ENCODE measurements around the gene VPS37B. TPM values are rescaled to one million over a fixed set of nuclear protein-coding genes. Genes with fewer than 3 reads are reported as not detected.

The VPS37B gene
- polyA plus RNA-seq, 1 of the 3 experiments (the other 2 are of a cell fraction) = 41.1 TPM

DNA sequence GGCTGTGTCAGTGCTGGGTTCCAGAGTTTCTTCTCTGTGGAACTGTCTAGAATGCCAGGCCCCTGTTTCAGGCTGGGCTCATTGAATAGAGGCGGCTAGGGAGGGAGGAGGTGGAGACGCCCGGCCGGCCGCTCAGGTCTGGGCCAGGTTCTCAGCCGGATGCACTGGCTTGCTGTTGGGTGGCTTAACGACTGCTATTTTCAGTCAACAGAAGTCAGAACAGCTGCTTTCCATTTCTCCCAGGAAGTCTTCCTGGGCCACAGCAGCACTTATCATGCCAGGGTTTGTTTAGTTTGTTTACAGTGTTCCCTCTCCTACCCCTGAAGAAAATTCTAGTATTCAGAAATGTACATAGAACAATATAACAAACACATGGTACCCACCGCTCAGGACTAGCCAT, 26.0 kb upstream of the VPS37B start:
- no peak for TF ChIP-seq TCF12 (IDR thresholded peaks at IDR 0.05)
- TF ChIP-seq, protein P1, sequence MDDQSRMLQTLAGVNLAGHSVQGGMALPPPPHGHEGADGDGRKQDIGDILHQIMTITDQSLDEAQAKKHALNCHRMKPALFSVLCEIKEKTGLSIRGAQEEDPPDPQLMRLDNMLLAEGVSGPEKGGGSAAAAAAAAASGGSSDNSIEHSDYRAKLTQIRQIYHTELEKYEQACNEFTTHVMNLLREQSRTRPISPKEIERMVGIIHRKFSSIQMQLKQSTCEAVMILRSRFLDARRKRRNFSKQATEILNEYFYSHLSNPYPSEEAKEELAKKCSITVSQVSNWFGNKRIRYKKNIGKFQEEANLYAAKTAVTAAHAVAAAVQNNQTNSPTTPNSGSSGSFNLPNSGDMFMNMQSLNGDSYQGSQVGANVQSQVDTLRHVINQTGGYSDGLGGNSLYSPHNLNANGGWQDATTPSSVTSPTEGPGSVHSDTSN (IDR thresholded peaks at IDR 0.05) = no peak
- H2AFZ ChIP-seq (ENCODE audit: low read depth) = no peak overlapping the region
- ChIA-PET POLR2A (no interaction called here), CTCF (interaction anchor here (0.8 kb wide), 1 partner anchor 10 kb away, joined by 3 read pairs; no protein-coding TSS in a partner anchor)
- no peaks in the 10 kb centered on the region for H3K9me3 ChIP-seq
- H3F3A ChIP-seq (replicated peaks; ENCODE audit: insufficient read depth) = peaks cover 5% of the 10 kb centered on the region
- no peak overlapping the region for H3K4me2 ChIP-seq
- H3K4me1 ChIP-seq (ENCODE audit: control insufficient read depth in 1 of 2, insufficient read depth in 2 of 2, low read depth in 1 of 2, low read length in 1 of 2) = peaks cover under 1 to 4% of the 10 kb centered on the region in 2 experiments; a peak in 1 of 4 replicates
- H3K36me3 ChIP-seq (replicated peaks in 1 of 2; ENCODE audit: control insufficient read depth in 1 of 2, insufficient read depth in 2 of 2, low read length in 1 of 2) = no peaks in the 10 kb centered on the region
- DNase-seq = no peak
- WGBS (ENCODE audit: low lambda C conversion rate) = 95% methylated on average over 8 of the region's 8 CpGs
- H3K4me3 ChIP-seq (ENCODE audit: low read depth in 2 of 2, low read length in 1 of 2) = no peak overlapping the region
- H3K27me3 ChIP-seq (ENCODE audit: insufficient read depth) = no peaks in the 10 kb centered on the region
- H3K79me2 ChIP-seq (ENCODE audit: insufficient read depth) = no peaks in the 10 kb centered on the region
- no peaks in the 10 kb centered on the region for H3K9me2 ChIP-seq
- H3K9ac ChIP-seq = no peak overlapping the region
- no peaks in the 10 kb centered on the region for H4K20me1 ChIP-seq (ENCODE audit: insufficient read depth)
- no peak overlapping the region for H3K27ac ChIP-seq (ENCODE audit: low read depth in 2 of 2, low read length in 1 of 2)

DNA sequence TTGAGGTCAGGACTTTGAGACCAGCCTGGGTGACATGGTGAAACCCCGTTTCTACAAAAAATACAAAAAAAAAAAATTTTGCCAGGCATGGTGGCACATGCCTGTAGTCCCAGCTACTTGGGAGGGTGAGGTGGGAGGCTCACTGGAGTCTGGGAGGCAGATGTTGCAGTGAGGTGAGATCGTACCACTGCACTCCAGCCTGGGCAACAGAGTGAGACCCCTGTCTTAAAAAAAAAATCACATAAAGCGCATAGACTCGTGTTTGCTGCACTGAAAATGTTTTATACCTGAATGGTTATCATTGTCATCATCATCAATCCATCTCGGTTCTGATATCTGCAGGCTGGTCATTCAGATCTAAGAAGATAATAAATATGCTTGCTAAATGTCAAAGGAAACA, 24.8 kb upstream of the VPS37B start:
- H3K4me2 ChIP-seq = no peak overlapping the region
- CTCF ChIA-PET = interaction anchor here (0.7 to 1.1 kb wide), 3 partner anchors 31 to 127 kb away, joined by 3 to 6 read pairs (median 3); no protein-coding TSS in a partner anchor
- no peak overlapping the region for H3K27ac ChIP-seq (ENCODE audit: low read depth in 2 of 2, low read length in 1 of 2)
- peaks cover 13% of the 10 kb centered on the region for H3F3A ChIP-seq (replicated peaks; ENCODE audit: insufficient read depth)
- H3K36me3 ChIP-seq (replicated peaks in 1 of 2; ENCODE audit: control insufficient read depth in 1 of 2, insufficient read depth in 2 of 2, low read length in 1 of 2) = no peaks in the 10 kb centered on the region
- POLR2A ChIA-PET = no interaction called here
- H3K9ac ChIP-seq = no peak overlapping the region
- no peaks in the 10 kb centered on the region for H3K27me3 ChIP-seq (ENCODE audit: insufficient read depth)
- H3K4me3 ChIP-seq (ENCODE audit: low read depth in 2 of 2, low read length in 1 of 2) = no peak overlapping the region
- no peaks in the 10 kb centered on the region for H3K9me2 ChIP-seq
- WGBS (ENCODE audit: low lambda C conversion rate) = 72% methylated on average over 5 of the region's 5 CpGs
- H4K20me1 ChIP-seq (ENCODE audit: insufficient read depth) = no peaks in the 10 kb centered on the region
- H3K79me2 ChIP-seq (ENCODE audit: insufficient read depth) = no peaks in the 10 kb centered on the region
- peaks cover 4 to 6% of the 10 kb centered on the region in 2 experiments; a peak in 1 of 4 replicates for H3K4me1 ChIP-seq (ENCODE audit: control insufficient read depth in 1 of 2, insufficient read depth in 2 of 2, low read depth in 1 of 2, low read length in 1 of 2)
- H3K9me3 ChIP-seq = no peaks in the 10 kb centered on the region
- no peak overlapping the region for H2AFZ ChIP-seq (ENCODE audit: low read depth)
- TF ChIP-seq RXRA (IDR thresholded peaks at IDR 0.05; ENCODE audit: borderline replicate concordance, low read depth) = no peak
- no peak for TF ChIP-seq NFIC (IDR thresholded peaks at IDR 0.05; ENCODE audit: borderline replicate concordance)
- no peak for TF ChIP-seq CHD2 (IDR thresholded peaks at IDR 0.05; ENCODE audit: low read length, partially characterized antibody)
- no peak for TF ChIP-seq FOXM1 (IDR thresholded peaks at IDR 0.05; ENCODE audit: low read depth)
- no peak for DNase-seq

- 77% methylated on average over 2 of the region's 2 CpGs for WGBS (ENCODE audit: low lambda C conversion rate)
- no peak for DNase-seq
- H3K4me2 ChIP-seq = no peak overlapping the region
- CTCF ChIA-PET = interaction anchor here (1.0 to 1.2 kb wide), 2 partner anchors 12 to 38 kb away, joined by 3 read pairs; no protein-coding TSS in a partner anchor
- H3K36me3 ChIP-seq (replicated peaks in 1 of 2; ENCODE audit: control insufficient read depth in 1 of 2, insufficient read depth in 2 of 2, low read length in 1 of 2) = no peaks in the 10 kb centered on the region
- H3F3A ChIP-seq (replicated peaks; ENCODE audit: insufficient read depth) = peaks cover 13% of the 10 kb centered on the region
- H3K4me3 ChIP-seq (ENCODE audit: low read depth in 2 of 2, low read length in 1 of 2) = no peak overlapping the region
- no peaks in the 10 kb centered on the region for H3K27me3 ChIP-seq (ENCODE audit: insufficient read depth)
- no peak overlapping the region for H3K27ac ChIP-seq (ENCODE audit: low read depth in 2 of 2, low read length in 1 of 2)
- H3K9ac ChIP-seq = no peak overlapping the region
- H4K20me1 ChIP-seq (ENCODE audit: insufficient read depth) = no peaks in the 10 kb centered on the region
- H3K4me1 ChIP-seq (ENCODE audit: control insufficient read depth in 1 of 2, insufficient read depth in 2 of 2, low read depth in 1 of 2, low read length in 1 of 2) = peaks cover 4 to 6% of the 10 kb centered on the region in 2 experiments; a peak in 1 of 4 replicates
- H2AFZ ChIP-seq (ENCODE audit: low read depth) = no peak overlapping the region
- H3K9me2 ChIP-seq = no peaks in the 10 kb centered on the region
- no peak for TF ChIP-seq EZH2phosphoT487 (IDR thresholded peaks at IDR 0.05; ENCODE audit: borderline replicate concordance, low read depth)
- no peak for TF ChIP-seq RAD21 (IDR thresholded peaks at IDR 0.05; ENCODE audit: low read length)
- TF ChIP-seq, protein P2, sequence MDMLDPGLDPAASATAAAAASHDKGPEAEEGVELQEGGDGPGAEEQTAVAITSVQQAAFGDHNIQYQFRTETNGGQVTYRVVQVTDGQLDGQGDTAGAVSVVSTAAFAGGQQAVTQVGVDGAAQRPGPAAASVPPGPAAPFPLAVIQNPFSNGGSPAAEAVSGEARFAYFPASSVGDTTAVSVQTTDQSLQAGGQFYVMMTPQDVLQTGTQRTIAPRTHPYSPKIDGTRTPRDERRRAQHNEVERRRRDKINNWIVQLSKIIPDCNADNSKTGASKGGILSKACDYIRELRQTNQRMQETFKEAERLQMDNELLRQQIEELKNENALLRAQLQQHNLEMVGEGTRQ (IDR thresholded peaks at IDR 0.05; ENCODE audit: borderline replicate concordance, low read depth, low read length) = no peak
- TF ChIP-seq, protein P1 (IDR thresholded peaks at IDR 0.05) = no peak
- TF ChIP-seq, protein P3, sequence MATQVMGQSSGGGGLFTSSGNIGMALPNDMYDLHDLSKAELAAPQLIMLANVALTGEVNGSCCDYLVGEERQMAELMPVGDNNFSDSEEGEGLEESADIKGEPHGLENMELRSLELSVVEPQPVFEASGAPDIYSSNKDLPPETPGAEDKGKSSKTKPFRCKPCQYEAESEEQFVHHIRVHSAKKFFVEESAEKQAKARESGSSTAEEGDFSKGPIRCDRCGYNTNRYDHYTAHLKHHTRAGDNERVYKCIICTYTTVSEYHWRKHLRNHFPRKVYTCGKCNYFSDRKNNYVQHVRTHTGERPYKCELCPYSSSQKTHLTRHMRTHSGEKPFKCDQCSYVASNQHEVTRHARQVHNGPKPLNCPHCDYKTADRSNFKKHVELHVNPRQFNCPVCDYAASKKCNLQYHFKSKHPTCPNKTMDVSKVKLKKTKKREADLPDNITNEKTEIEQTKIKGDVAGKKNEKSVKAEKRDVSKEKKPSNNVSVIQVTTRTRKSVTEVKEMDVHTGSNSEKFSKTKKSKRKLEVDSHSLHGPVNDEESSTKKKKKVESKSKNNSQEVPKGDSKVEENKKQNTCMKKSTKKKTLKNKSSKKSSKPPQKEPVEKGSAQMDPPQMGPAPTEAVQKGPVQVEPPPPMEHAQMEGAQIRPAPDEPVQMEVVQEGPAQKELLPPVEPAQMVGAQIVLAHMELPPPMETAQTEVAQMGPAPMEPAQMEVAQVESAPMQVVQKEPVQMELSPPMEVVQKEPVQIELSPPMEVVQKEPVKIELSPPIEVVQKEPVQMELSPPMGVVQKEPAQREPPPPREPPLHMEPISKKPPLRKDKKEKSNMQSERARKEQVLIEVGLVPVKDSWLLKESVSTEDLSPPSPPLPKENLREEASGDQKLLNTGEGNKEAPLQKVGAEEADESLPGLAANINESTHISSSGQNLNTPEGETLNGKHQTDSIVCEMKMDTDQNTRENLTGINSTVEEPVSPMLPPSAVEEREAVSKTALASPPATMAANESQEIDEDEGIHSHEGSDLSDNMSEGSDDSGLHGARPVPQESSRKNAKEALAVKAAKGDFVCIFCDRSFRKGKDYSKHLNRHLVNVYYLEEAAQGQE (IDR thresholded peaks at IDR 0.05; ENCODE audit: low read depth, low read length) = no peak
- POLR2A ChIA-PET = no interaction called here
- H3K9me3 ChIP-seq = no peaks in the 10 kb centered on the region
- no peaks in the 10 kb centered on the region for H3K79me2 ChIP-seq (ENCODE audit: insufficient read depth)
Observed at GRCh38 chr12:122918827-122919226, 22.9 kb upstream of the VPS37B start.

Data from SK-N-SH (cell line).